Femur (tissue), 1 donor: ENCODE measurements around the gene GPAM.
"Not testable (repeated sequence)": the region's sequence is repeated elsewhere in the genome, so short reads cannot be mapped to it uniquely, and the experiment has no call there.

ENCODE experiments used
- DNase-seq: peaks from one replicate; pipeline ENCODE4 v3.0.0-alpha.2; 2017

GPAM gene

GRCh38 chr10:112126901-112127300 is 56.7 kb downstream of the GPAM start:
- no peak for DNase-seq

- DNase-seq = no peak
These were observed 57.4 kb downstream of the GPAM start for GRCh38 chr10:112126172-112126571.

GRCh38 chr10:112124866-112125265 is 58.7 kb downstream of the GPAM start:
- no peak for DNase-seq

GRCh38 chr10:112122827-112123226 is 60.7 kb downstream of the GPAM start:
- DNase-seq = no peak

- no peak for DNase-seq
These were observed 63.1 kb downstream of the GPAM start for GRCh38 chr10:112120491-112120890.

- no peak for DNase-seq
These were observed 67.7 kb downstream of the GPAM start for GRCh38 chr10:112115781-112116385.

GRCh38 chr10:112109779-112110178 is 73.8 kb downstream of the GPAM start:
- not testable (repeated sequence) for DNase-seq
